DMS153 (cell line): Measurements from ENCODE around the gene KCNT2.
"Not testable (repeated sequence)": the region's sequence is repeated elsewhere in the genome, so short reads cannot be mapped to it uniquely, and the experiment has no call there.

ENCODE experiments used
- DNase-seq: peaks from one replicate; lab custom pipeline; 2025; lab: John Stamatoyannopoulos, UW

Gene KCNT2

DNA sequence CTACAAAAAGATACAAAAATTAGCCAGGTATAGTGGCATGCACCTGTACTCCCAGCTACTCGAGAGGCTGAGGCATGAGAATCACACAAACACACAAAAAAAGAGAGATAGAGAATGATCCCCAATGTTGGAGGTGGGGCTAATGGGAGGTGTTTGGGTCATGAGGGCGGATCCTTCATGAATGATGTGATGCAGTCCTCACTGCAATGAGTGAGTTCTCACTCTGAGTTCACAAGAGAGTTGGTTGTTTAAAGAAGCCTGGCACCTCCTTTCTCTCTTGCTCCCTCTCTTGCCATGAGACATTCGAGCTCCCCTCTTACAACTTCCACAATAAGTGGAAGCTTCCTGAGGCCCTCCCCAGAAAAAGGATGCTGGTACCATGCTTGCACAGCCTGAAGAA is 17.3 kb downstream of the KCNT2 start:
- DNase-seq, result no peak

DNA sequence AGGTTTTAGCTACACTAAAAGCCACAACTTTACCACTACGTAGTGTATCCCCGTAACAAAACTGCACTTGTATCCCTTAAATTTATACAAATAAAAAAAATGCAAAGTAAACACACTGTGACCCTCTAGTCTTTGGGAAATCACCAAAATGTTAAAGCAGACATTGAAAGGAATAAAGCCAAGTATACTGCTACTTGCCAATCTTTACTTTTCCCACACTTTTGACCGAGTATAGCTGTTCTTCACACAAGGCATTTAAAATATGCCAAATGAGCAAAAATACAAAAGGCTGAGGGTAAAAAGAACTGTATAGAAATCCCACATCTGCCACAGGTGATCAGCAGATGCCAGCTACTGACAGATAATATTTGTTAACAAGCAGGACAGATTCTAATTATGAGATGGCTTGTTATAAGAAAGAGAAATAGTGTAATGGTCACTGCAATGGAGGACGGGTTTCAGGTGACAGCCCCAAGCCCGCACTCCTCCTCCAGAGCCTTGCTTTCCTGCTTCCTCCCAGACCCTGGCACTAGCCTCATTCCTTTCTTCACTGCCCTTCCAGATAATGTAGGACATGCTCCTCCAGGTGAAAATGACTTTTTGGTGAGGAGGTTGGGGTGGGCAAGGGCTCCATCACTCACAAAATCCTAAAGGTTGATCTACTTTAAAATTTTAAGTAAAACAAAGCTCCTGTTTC is 18.1 kb downstream of the KCNT2 start:
- no peak for DNase-seq

DNA sequence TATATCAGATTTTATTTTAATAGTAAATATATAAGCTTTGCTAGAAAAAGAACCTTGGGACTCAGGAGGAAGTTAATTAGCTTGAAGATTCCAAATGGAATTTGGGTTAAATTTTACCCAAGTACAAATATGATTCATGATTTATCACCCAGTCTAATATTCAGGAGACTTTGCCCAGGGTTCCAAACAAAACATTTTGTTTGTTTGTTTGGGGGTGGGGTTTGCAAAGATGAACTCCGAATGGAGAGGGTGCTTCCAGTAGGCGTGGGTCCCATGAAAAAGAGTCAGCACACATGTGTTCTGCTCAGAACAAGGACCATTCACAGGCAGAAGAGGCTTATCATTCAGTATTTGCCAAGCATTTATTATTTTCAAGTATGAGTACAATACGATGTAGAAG is 23.5 kb downstream of the KCNT2 start:
- no peak for DNase-seq

GRCh38 chr1:196577386-196577785 is 30.9 kb downstream of the KCNT2 start:
- DNase-seq, result no peak

GRCh38 chr1:196573226-196573625 is 35.0 kb downstream of the KCNT2 start:
- DNase-seq, result no peak

- no peak for DNase-seq
Measured at GRCh38 chr1:196567238-196567637, 41.0 kb downstream of the KCNT2 start.

- DNase-seq, result no peak
Measured at GRCh38 chr1:196563768-196564167, 44.5 kb downstream of the KCNT2 start.

GRCh38 chr1:196559314-196559713 is 48.9 kb downstream of the KCNT2 start:
- DNase-seq, result no peak

DNA sequence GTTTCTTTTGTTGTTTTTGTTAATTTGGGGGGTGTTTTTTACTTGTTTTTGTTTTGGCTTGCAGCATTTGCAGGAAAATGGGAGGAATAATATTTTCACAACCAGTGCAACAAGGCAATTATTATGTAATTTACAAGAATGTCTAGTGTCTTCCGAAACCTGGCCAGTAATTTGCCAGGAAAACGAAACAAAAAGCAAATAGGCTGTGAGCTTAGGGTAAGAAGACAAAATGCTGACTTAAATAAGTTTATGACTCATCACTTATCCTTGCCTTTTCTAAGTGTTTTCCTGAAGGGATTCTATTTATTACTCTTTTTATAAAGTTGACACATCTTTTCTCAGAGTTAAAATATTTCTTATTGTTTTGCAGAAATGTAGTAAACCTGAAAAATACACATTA is 49.8 kb downstream of the KCNT2 start:
- no peak for DNase-seq

DNA sequence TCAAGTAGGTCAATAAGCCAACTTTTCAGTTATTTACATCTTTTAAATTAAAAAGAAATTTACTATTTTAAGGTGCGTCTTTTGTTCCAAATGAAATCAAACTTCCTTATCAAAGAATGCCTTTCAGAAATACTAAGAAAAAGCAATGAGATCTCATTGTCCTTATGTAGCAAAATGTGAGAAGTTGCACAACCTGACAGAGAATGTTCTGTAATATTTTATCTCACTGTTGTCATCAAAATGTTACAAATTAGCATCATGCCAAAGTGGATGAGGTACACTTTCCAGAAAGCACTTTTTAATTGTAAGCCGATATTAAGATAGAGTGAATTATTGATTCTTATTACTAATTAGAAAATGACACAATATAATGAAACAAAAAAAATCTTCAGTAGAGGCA is 50.4 kb downstream of the KCNT2 start:
- no peak for DNase-seq

GRCh38 chr1:196550731-196551130 is 57.5 kb downstream of the KCNT2 start:
- no peak for DNase-seq

DNA sequence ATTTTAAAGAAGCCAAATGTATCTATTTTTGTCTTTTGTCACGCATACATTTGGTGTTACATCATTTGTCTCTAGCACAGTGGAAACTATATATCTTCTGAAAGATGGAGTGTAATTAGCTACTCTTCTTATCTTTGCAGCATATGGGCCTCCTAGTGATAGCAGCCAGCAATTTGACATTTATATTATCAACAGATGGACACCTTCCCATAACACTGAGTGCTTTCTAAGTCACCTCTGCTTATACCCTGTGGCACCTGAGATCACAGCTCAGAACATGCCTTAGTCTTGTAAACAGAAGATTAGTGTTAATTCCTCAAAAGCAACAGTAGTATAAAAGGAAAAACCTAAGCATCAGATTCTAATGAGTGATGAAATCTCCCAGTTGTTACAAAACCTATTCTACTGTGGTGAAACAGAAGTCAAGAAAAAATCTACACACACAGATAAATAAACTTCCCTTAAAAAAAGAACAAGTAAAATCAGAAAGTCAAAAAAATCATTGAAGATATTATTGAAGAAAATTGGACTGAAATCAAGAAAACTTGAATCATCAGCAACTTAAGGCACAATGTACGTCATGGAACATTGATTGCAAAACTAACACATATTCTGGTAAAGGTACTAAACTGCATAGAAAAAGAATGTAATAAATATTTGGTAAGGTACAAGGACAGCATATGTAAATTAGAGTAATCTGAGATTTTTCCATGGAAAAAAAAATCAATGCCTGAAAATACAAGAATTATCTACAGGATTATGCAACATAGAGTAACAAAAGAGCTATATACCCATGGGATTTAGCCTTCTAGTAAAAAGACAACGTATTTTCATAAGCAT is 61.7 kb downstream of the KCNT2 start:
- DNase-seq, result no peak

- DNase-seq, result no peak
Measured at GRCh38 chr1:196545222-196545621, 63.0 kb downstream of the KCNT2 start.

DNA sequence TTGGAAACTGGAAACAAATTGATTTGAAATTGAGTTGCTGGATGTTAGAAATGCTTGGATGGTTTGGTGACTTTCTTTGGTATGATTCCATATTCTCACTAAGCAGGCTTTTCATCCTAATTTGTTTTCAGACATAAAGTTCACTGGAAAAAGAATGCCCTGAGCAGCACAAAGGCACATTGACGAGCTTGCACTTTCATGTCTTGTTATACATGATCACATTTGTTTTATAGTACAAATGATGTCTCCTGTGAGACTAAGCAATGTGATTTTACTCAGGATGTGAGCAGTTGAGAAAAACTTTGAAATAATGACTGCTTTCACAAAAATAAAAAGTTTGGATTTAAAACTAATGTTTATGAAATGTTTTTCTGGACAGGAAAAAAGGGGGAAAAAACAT is 63.6 kb downstream of the KCNT2 start:
- no peak for DNase-seq

DNA sequence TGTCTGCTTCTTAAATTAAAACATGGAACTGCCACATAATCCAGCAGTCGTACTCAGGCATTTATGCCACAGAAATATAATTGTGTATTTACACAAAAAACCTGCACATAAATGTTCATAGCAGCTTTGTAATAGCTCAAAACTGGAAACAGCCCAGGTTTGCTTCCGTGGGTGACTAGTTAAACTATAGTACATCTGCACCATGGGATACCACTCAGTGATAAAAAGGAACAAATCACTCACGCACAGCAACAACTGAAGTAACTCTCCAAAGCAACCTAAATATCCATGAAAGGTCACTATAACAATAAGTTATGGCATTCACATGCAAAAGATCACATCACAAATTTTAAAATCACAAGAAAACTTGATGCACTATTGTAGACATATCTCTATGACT is 64.4 kb downstream of the KCNT2 start:
- DNase-seq, result no peak

GRCh38 chr1:196538473-196538872 is 69.8 kb downstream of the KCNT2 start:
- no peak for DNase-seq

DNA sequence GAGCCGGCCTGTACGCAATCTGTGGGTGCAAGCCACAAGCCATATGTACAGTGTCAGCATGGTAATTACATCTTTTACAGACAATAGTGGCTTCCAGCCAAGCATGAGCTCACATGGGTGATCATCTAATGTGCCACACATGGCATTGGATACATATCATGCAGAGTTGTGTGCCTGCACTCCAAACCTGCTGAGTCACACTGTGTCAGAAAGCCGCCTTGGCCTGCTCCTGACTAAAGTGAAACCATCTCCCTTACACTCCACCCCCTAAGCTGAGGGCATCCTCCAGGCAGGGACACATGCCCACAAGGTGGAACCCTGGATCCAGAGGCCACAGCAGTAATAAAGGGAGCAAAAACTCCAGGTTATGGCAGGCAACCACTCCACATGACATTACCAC is 72.5 kb downstream of the KCNT2 start:
- no peak for DNase-seq

DNA sequence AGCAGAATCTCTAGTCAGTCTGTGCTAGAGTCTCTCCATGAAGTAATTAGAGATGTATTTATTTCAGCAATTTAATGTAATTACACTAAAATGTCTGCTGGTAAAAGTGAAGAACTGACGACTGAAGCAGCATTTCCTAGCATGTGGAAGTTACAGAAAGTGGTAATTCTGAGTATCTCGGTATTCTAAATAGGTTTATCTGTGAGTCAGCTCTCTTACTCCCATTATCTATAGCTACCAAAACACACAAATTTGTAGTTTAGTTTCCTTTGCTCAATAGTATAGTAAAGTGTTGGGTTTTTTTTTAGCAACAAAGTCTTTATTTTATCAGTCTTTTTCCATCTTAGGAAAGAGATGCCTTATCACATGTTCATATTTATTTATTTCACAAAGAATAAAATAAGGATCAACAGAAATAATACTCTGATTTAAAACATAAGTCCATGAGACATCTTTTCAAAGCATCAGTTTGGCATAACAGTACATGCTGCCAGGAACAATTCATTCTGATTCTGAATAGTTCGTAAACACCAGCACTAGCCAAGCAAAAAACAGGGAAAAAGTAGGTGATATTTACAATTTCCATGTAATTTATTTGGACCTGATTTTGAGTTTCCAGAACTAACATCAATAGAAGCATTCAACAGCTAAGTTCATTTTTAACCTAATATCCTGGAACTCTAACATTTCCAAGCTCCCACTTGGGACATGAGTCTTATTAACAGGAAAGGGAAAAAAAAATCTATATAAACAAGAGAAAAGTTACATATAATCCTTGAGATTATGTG is 76.3 kb downstream of the KCNT2 start:
- no peak for DNase-seq

- DNase-seq, result no peak
Measured at GRCh38 chr1:196527919-196528318, 80.3 kb downstream of the KCNT2 start.

- DNase-seq, result not testable (repeated sequence)
Measured at GRCh38 chr1:196522574-196523345, 85.5 kb downstream of the KCNT2 start.

- no peak for DNase-seq
Measured at GRCh38 chr1:196517193-196517592, 91.0 kb downstream of the KCNT2 start.

GRCh38 chr1:196516373-196516772 is 91.9 kb downstream of the KCNT2 start:
- DNase-seq, result no peak
